Bone marrow (tissue), 2 donors: ENCODE results near the gene VWC2.

ENCODE experiments used
- DNase-seq, 2 donors: peaks; one replicate each; lab custom pipeline; 2025; lab: John Stamatoyannopoulos, UW

VWC2 gene

DNA sequence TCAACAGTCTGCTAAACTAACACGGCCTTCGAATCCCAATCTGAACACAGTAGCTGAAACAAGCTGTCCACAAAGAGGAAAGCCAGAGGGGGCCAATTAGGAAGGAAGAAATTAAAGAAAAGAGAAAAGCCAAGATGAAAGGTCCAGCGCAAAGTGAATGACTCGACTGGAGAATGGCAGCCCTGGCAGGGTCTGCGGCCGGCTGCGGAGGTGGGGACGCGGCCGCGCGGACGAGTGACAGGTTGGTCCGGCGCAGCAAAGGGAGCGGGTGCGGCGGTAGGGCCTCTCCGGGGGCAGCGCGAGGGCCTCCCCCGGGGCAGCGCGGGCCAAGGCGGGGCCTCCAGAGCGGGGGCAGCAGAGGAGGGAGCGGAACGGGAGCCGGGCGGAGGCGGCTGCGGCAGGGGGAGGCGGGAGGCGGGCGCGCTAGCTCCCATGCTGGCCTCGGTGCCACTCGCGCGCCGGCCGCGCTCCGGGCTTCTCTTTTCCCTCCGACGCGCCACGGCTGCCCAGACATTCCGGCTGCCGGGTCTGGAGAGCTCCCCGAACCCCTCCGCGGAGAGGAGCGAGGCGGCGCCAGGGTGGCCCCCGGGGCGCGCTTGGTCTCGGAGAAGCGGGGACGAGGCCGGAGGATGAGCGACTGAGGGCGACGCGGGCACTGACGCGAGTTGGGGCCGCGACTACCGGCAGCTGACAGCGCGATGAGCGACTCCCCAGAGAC lies at the start of gene VWC2:
TSS of gene VWC2 (plus strand) at position 421 of the 718 bp plus-strand sequence. CDS start 1,798 bp downstream, outside the sequence.
- DNase-seq, result no peak

DNA sequence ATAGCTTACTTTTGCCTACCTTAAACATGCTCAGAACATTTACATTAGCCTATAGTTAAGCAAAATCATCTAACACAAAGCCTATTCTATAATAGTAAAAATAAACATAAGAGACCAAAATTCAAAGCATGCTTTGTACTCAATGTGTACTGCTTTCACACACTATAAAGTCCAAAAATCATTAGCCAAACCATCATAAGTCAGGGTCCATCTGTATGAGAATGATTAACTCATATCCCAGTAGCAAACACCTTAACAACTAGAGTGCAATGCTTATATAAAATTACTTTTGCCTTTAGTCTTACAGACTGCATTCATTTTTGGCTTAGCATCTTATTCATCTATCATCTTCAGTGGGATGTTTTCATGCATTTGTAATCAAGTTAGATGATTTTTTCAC lies 49.4 kb upstream of the VWC2 start:
- no peak for DNase-seq

DNA sequence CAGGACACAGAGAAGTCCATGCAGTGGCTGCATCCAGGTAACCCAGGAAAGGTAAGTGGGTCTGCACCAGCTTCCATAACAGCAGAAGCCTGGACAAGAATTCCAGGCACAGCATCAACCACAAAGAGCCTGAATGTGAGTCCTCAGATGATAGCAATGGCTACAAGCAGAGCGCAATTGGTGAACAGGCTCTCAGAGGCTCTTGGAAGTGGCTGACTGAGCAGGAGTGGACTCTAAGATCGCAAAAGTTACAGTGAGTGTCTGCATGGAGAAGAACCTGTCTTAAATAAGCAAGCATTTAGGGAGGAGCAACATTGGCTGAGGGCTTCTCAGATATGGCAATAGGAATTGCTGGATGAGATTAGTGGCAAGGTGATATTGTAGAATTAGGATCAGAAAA lies 41.6 kb upstream of the VWC2 start:
- no peak for DNase-seq

DNA sequence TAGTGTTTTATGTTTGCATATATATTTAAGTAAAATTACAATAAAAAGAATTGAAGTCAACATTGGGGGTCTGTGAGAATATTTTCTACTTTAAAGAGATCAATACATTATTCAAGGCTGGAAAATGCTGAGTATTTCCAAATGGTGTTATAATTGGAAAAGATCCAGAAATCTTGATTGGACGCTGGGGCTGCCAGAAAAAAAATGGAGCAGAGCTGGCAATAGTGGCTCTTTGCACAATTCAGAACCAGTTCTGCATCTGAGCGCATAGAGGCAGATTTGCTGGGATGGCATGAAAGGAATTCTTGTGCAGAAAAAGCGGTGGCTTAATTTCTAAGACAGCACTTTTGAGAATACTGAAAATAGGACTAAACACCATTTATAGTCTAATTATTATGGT lies 10.8 kb upstream of the VWC2 start:
- no peak for DNase-seq

DNA sequence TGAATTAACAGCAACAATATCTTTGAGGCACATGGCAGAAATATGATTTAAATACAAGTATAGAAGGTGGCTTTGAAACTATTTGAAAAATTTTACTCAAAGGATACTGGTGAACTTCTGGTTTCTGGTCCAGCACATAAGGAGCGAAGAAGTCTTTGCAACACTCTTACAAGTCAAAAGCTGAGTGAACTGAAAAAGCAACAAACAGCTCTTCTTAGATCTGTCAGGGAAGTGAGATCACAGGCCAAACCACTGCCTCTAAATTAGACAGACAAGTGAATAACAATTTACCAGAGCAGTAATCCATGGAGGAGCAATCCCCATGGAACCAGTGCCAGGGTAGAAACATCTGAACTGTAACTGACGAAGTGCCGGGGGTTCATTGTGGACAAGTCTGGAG lies 9.6 kb upstream of the VWC2 start:
- DNase-seq, result no peak

DNA sequence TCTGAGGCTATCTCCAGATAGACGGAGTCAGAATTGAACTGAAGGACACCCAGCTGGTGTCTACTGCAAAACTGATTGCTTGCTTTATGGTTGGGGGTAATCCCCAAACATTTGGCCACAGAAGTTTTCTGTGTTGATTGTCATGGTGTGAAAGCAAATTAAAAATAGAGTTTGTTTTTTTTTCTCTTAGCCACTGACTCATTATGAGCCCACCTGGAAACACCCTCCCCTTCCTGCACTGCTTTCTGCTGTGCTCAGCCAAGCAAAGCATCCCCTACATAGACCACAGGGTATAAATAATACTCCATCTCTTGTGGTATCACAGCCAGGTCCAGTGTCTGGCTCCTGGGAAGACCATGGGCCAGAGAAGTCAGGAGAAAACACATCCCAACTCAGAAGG lies 6.5 kb upstream of the VWC2 start:
- no peak for DNase-seq

DNA sequence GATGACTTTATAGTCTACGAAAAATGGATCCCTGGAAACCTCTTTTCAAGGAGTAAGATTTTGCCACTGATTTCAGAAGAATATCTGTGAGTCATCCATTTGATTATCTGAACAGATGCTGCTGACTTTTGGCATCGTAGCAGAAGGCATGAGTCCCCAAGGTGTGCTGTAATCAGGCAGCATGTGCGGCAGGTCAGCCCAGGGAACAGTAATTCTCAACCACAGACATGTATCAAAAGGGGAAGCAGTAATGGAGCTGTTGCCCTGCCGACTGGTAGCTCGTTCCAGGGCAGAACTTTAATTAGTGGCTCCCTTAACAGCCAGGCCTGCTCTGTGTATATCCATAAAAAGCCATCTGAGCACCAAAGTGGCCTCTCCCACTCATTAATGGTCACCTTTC lies 5.7 kb upstream of the VWC2 start:
- no peak for DNase-seq

DNA sequence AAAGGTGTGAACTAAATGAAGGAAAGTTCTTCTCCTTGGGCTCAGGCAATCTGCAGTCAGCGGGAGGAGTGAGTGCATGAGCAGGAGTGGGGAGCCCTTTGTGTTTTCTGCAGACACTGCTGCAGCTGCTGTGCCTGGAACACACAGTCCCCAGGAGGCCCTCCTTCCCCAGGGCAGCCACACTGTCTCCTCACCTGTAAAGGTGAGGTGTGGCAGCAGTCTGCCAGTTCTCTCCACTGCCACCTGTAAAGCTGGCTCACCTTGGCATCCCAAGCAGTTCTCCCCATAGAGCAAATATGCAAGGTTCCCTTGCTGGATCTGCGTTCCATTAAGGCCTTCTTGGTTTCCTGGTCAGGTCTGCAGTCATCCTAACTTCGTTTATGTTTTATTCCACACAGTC lies 5.2 kb upstream of the VWC2 start:
- DNase-seq, result no peak

DNA sequence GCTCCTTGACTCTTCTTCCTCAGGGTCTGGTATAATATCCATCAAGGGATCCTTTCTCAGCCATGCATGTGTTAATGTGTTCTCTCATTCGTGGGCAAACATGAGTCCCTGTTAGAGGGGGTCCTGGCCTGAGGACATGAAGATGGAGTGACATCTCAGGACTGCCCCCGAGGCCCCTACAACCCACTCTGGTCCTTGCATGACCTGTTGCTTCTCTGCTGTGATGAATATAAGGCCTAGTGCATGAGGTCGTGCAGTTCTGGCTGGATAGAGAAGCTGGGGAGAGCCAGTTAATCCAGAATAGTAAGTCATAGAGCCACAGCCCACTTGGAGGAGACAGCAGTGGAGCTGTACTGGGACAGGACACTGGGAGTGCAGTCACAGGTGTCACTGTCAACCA lies 4.6 kb upstream of the VWC2 start:
- no peak for DNase-seq

DNA sequence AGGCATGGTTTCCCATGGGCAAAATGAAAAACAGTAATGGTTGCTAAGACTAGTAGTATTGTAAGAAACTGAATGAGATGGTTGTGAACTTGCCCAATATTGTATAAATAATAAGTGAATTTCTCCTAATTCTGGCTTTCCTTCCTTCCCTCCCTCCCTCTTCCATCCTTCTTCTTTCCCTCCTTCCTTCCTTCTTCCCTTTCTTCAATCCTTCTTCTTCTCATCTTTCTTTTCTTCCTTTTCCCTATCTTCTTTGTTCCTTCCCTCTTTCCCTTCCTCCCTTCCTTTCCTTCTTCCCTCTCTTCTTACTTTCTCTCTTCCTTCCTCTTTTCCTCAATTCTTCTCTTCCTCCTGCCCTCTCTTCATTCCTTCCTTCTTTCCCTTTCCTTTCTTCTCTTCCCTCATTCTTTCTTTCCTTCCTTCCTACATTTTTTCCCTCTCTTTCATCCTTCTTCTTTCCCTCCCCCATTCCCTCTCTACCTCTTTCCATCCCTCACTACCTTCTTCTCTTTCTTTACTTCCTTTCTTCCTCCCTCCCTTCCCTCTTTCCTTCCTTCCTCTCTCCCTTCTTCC lies 4.1 kb upstream of the VWC2 start:
- no peak for DNase-seq

DNA sequence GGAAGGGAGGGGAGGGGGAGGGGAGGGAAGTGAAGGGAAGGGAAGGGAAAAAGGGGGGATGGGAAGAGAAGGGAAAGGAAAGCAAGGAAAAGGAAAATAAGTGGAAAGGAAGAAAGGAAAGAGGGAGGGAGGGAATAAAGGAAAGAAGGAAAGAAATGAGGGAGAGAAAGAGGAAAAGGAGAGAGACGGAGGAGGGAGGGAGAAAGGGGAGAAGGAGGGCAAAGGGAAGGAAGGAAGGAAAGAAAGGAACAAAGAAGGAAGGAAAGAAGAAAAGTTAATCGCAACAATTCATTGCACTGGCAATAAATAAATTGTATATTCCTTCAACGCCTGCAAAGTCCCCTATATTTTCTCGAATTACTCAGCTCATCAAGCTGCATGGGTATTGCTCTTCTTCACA lies 2.6 kb upstream of the VWC2 start:
- DNase-seq, result no peak

DNA sequence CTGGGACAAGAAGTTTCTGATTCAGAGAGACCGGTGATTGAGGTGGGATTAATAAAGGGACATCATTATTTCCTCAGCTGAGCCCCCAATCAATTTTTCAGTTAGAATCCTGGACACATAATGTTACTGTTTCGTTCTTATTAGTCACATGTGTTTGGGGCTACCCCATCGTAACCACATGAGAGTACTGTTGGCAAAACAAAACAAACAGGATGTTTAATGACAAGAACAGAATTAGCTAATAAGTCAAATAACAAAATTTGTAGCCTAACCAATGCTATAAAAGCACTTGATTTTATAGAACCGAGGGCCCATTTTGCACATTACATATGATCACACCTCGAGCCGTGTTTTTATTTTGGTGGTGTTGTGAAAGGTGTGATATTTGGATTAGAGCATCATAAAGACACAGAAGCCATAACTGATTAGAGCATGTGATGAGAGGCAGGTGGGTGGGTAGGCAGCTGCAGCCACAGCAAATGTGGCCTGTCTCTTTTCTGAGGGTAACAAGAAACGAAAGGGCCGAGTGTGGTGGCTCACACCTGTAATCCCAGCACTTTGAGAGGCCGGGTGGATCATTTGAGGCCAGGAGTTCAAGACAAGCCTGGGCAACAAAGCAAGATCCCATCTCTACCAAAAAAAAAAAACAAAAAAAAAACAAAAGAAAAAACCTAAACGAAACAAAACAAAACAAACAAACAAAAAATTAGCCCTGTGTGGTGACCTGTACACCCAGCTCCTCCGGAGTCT lies 1.8 kb upstream of the VWC2 start:
- no peak for DNase-seq

DNA sequence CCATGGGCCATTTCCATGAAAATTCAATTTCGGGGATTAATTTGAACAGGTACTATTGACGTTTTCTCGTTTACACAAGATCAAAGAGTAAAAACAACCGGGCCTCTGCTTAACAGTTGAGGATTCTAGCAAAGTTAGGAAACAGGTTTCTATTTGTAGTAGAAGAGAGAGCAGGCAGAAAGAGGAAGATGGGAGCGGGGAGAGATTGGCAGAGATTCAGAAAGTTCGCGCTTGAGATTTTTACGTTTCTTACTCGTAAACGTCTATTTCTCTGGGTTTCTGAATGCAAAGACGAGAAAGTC lies 571 bp upstream of the VWC2 start:
- DNase-seq, result no peak

DNA sequence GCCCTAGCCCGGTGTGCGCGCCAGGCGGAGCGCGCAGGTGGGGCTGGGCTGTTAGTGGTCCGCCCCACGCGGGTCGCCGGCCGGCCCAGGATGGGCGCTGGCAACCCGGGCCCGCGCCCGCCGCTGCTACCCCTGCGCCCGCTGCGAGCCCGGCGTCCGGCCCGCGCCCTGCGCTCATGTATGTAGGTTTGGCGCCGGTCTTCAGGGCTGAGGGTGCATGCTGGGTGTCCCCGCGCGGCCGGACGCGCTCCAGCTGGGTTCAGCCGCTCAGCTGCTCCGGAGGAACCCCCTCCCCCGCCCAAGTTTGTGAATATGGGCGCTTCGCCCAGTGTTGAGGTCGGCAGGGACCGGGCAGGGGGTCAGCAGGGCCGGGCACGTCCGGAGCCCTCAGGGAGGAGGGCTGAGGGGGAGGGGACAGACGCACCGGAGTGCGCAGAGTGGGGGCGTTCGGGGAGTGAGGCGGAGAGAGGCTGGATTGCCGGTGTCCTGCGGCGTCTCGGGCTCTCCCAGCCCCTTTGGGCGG lies 559 bp downstream of the VWC2 start:
- no peak for DNase-seq

DNA sequence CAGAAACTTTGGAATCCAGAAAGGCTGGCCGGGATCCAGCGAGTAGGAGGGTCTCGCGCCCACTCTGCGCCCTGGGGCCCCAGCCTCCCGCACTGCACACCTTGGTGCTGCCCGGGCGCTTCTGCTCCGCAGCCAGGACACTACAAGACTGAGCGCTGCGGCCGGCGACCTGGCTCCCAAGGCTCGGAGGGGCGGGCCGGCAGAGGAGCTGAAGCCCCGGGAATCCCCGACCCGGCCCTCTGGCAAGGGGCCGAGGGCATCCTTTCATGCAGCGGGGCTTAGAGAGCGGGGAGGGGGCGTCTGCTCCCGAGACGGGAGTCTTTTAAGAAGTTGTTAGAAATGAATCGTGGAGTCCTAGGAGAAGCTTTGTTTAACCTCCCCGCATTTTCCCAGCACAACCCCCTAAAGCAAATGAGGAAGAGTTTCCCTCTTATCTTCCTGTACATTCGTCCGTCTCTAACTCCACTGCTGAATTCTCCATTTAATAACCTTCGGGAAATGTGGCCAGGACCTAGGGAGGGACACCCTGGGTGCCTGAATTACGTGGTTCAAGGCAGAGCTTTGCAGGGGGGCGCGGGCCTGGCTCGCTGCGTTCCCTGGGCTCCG lies 1.1 kb downstream of the VWC2 start:
- DNase-seq, result no peak

DNA sequence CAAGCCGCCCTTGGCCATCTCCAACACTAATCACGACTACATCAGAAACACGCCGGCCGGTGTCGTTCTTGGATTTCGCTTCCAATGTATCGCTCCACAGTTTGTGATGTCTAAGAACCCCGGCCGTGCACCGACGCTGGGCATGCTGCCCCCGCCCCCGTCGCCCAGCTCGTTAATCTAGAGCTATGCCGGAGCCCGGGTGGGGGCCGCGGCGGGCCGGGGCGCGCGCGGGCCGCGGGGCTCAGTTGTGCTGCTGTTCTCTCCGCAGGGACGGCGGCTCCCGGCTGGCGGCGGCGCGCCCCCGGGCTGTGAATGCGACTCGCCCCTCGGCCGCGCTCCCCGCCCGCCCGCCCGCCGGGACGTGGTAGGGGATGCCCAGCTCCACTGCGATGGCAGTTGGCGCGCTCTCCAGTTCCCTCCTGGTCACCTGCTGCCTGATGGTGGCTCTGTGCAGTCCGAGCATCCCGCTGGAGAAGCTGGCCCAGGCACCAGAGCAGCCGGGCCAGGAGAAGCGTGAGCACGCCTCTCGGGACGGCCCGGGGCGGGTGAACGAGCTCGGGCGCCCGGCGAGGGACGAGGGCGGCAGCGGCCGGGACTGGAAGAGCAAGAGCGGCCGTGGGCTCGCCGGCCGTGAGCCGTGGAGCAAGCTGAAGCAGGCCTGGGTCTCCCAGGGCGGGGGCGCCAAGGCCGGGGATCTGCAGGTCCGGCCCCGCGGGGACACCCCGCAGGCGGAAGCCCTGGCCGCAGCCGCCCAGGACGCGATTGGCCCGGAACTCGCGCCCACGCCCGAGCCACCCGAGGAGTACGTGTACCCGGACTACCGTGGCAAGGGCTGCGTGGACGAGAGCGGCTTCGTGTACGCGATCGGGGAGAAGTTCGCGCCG lies 1.9 kb downstream of the VWC2 start:
- DNase-seq, result no peak

DNA sequence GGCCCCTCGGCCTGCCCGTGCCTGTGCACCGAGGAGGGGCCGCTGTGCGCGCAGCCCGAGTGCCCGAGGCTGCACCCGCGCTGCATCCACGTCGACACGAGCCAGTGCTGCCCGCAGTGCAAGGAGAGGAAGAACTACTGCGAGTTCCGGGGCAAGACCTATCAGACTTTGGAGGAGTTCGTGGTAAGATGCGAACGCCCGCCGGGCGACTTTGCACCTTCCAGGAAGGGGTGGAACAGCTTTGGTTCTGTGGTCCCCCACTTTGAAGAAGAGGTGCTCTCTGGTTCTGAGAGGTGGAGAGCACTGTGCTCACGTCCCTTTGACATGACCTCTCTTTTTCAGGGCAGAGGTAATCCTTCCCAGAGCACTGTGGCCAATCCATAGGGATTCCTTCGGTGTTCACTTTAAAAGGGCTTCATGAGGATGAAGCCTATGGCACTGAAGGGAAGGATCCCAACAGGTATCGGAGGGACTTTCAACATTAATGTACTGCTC lies 2.6 kb downstream of the VWC2 start:
- no peak for DNase-seq

DNA sequence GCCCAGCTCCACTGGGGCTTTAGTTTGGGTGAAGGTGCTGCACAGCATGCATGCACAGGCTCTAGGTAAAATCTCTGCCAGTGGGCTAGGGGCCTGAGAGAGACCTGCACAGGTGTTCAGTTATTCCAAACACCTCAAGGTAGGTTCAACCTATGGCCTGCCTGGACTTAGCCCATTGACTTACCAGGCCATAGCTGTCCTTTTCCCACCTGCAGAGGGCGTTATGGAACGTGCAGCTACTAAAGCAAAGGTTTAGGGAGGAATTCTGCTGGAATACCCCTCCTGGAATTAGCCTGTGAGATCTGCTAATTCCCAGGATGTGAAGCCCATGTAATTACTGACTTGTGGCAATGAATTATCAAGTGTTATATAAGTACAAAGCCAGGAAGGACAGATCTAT lies 3.6 kb downstream of the VWC2 start:
- no peak for DNase-seq

DNA sequence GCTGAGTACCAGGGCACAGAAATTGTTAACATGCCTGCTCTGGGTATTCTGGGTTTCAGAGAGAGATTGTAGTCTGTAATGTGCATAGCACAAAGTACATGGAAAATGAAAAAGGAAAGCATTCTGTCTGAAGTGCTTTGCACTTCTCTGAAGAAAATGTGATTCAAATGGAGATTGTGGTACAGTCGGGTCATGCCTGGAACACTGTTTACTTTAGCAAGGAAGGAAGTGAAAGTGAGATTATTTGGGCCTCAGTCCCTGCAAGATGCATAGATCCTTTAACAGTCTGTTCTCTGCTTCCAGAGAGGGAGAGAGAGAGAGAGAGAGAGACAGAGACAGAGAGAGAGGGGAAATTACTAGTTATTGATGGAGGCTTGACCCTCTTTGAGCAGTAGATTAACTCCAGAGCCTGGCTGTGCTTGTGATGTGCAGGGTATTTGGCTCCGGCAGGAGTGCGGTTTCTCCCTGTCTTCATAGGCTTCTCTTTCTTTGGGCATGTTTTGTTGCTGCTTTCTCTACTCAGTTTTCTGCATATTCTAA lies 5.4 kb downstream of the VWC2 start:
- no peak for DNase-seq

DNA sequence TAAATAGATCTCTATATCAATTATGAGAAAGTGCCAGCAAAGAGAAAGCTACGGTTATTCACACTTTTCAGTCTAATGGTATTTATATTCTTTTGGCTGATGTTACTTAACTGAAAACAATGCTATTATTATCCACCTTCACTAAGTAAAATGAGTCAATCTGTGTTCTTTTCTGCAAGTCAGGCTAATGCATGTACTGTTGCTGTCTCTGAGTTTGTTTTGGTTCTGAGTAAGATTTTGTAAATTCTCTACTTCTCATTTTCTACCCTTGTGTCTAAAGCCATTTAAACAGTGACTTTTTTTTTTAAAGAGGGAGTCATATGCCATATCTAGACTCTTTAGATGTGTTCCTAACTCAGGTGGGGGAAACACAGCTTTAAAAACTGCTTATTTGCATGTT lies 7.5 kb downstream of the VWC2 start:
- no peak for DNase-seq

DNA sequence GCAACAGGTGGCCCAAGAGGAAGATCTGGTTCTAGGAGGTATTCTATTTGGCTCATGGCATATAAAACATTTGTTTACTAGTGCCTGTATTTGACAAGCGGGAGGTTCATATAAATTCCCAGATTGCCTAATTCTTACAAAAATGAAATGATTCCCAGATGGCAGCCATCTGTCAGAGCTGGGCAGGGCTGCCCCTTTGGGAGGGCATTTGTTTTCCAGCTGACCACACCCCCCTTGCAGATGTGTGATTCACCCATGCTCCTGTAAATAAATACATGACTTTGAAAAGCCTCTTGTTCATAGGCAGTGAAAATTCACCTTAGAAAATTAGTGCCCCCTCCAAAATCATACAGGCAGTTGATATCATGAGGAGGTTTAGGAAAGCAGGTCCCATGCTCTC lies 8.6 kb downstream of the VWC2 start:
- DNase-seq, result no peak

DNA sequence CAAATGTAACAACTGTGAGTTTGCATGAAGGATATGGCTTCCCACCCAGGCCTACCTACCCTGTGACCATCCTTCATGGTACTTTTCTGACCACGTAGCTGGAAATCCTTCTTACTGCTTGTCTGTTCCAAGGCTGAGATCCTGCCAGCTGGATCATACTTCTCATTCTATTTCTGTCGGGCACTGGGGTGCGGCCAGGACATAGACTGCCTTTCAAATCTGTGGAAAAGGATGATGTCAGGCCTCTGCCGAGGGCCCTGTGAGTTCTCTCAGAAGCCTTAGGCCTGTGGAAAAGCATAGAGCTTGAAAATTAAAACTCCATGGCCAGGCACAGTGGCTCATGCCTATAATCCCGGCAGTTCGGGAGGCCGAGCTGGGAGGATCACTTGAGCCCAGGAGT lies 10.0 kb downstream of the VWC2 start:
- no peak for DNase-seq
